GM19452 (cell line): ENCODE data around the gene ADPRHL1.
"Not testable (repeated sequence)": the region's sequence is repeated elsewhere in the genome, so short reads cannot be mapped to it uniquely, and the experiment has no call there.

Experiments
- ATAC-seq: cut with Tn5 transposase; IDR thresholded peaks from one replicate; pipeline ENCODE4 v1.9.1; 2021; ENCODE audit not compliant: unreplicated experiment

The ADPRHL1 gene

DNA sequence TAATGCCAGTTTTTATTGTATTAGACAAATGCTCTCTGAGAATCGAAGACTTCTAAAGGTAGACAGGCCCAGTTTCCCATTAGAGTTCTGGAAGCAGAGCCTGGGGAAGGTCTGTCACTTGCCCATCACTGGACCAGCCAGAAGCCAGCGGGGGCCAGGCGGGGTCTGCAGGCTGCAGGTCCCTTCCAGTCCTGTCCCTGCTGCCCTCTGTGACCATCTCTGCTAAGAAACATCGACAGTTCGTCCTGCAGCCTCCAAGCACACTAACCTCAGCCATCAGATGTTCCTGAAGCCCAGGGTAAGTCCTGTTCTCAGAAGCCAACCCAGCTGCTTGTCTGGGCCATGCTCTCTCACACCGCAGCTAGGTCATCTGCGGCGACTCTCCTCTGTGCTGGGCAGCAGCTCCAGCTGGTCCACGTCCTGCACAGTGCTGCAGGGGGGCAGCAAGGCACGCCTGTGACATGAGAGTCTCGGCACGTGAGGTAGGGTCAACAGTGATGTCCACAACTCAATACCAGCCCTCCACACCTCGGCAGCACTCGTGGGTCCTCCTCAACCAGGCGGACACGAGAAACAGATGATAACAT, 2.9 kb upstream of the ADPRHL1 start:
- no peak for ATAC-seq

DNA sequence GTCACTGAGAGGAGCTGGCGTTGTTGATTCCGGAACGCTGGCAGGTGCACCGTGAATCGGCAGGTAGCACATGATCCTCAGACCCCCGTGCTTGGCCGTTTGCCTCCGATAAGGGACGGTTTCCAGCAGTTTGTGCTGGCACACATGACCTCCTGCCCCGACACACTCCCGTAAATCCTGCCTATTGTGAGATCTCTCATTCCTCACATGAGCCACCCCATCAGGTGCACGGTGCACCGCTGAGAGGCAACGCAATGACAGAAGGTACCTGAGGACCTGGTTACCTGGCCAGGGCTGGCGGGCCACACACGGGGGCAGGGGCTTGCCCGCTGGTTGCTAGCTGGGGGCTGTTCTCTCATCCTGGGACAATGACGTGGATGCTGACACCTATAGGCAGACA, 2.1 kb upstream of the ADPRHL1 start:
- no peak for ATAC-seq

DNA sequence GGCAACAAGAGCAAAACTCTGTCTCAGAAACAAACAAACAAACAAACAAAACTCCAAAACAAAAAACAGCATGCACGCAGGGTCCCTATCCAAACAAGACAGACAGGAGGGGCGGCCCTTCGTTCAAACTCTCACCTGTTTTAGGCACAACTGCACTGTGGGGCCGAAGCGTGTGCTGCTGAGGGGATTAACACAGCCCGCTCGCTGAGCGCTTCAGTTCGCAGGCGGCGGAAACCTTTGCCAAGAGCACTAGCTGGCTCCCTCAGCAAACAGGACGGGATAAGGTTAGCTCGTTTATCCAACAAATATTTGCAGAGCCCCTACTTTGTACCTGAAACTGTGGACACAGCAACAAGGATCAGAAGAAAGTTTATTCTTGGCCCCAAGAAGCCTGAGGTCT, 1.6 kb upstream of the ADPRHL1 start:
- ATAC-seq, result no peak

- ATAC-seq, result no peak
Observed at GRCh38 chr13:113452466-113452865, 822 bp downstream of the ADPRHL1 start.

- ATAC-seq, result no peak
Observed at GRCh38 chr13:113451951-113452421, 1.3 kb downstream of the ADPRHL1 start.

DNA sequence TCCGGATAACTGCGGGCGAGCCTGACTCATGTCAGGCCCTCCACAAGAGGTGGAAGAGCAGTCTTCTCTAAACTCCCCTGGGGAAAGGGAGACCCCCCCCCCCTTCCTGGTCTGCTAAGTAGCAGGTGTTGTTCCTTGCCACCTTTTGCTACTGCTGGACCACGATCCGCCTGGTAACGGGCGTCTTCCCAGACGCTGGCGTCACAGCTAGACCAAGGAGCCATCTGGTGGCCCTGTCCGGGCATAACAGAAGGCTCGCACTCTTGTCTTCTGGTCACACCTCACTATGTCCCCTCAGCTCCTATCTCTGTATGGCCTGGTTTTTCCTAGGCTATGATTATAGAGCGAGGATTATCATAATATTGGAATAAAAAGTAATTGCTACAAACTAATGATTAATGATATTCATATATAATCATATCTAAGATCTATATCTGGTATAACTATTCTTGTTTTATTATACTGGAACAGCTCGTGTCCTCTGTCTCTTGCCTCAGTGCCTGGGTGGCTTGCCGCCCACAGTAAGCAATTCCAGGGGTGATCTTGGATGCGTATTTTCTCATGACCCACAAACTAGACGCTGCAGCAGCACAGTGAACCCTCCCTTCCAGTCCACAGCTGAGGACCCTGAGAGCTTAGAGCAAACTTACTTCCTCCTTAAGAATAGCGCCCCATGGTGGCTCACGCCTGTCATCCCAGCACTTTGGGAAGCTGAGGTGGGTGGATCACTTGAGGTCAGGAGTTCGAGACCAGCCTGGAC, 2.2 kb downstream of the ADPRHL1 start:
- ATAC-seq, result not testable (repeated sequence)

- not testable (repeated sequence) for ATAC-seq
Observed at GRCh38 chr13:113450348-113450744, 2.9 kb downstream of the ADPRHL1 start.

- no peak for ATAC-seq
Observed at GRCh38 chr13:113449693-113450347, 3.5 kb downstream of the ADPRHL1 start.

DNA sequence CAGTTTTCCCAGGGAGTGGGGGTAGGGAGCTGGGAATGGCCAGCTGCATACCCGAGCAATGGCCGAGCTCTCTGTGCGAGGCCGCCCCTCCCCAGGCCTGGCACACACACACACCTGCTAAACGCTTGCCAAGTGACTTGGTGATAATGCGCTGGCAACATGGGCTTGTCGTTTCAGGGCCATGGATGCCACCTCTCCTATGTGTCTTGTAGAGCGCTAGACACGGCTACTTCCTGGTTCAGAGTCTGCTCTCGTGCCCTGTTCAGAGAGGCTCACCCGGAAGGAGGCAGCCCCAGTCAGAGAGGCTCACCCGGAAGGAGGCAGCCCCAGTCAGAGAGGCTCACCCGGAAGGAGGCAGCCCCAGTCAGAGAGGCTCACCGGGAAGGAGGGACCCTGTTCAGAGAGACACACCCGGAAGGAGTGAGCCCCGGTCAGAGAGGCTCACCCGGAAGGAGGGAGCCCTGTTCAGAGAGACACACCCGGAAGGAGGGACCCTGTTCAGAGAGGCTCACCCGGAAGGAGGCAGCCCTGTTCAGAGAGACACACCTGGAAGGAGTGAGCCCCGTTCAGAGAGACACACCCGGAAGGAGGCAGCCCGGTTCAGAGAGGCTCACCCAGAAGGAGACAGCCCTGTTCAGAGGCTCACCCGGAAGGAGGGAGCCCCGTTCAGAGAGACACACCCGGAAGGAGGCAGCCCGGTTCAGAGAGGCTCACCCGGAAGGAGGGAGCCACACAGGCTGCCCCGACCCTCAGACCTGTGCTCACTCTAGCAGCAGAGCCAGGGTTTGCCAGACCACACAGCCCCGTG, 4.2 kb downstream of the ADPRHL1 start:
- no peak for ATAC-seq

DNA sequence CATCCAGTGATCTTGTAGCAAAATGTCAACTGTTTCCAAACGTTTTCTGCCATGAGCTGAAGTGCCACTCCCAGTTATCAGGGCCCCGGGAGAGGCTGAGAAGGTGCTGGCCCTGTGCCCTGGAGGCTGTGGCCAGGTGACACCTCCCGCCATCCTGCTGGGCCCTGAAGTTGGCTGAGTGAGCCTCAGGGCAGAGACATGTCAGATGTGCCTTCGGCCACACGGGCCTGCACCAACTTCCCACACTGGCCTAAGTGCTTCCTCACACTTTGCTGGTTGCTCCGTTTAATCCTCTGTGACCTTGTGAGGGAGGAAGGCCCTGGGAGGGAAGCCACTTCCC, 4.8 kb downstream of the ADPRHL1 start:
- ATAC-seq, result no peak

DNA sequence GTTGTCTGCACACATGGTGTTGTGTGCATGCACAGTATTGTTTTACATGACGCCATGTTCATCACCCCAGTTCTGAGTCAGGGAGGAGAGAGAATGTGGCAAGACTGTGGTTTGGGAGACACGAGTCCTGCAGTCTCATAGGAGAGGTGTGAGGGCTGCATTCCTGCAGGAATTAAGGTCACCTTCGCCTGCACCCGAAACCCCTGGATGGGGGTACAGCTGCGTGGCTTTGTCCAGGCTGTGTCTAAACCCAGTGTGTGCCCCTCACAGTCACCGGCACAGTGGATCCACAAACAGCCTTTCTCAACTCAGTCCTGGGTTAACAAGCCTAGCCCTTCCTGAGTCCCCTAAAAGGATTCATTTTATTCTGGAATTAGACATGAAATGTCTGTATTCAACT, 5.7 kb downstream of the ADPRHL1 start:
- ATAC-seq, result no peak

DNA sequence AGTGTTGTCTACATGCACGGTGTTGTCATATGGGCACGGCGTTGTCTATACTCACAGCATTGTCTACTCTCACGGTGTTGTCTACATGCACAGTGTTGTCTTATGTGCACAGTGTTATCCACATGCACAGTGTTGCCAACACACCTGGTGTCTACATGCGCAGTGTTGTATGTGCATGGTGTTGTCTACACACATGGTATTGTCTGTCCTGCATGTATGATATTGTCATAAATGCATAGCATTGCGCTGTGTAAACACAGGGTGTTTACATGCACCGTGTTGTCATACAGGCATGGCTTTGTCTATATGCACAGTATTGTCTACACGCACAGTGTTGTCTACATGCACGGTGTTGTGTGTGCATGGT, 6.8 kb downstream of the ADPRHL1 start:
- no peak for ATAC-seq

- ATAC-seq, result no peak
Observed at GRCh38 chr13:113445791-113446487, 7.3 kb downstream of the ADPRHL1 start.

- no peak for ATAC-seq
Observed at GRCh38 chr13:113443991-113444390, 9.3 kb downstream of the ADPRHL1 start.

DNA sequence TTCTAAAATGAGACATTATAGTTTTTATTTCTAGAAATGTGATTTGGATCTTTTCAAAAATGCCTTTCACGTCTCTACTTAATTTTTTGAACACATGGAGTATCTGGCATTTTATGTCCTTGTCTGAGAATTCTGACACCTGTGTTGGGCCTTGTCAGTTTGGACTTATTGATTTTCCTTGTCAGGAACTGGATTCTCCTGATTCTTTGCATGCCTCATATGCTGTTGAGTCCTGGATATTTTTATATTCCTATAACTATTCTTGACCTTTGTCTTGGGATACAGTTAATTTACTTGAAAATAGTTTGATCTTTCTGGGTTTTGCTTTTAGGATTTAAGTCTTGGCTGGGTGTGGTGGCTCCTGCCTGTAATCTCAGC, 10.3 kb downstream of the ADPRHL1 start:
- ATAC-seq, result no peak

GRCh38 chr13:113442354-113442984, 10.8 kb downstream of the ADPRHL1 start:
- ATAC-seq, result no peak

DNA sequence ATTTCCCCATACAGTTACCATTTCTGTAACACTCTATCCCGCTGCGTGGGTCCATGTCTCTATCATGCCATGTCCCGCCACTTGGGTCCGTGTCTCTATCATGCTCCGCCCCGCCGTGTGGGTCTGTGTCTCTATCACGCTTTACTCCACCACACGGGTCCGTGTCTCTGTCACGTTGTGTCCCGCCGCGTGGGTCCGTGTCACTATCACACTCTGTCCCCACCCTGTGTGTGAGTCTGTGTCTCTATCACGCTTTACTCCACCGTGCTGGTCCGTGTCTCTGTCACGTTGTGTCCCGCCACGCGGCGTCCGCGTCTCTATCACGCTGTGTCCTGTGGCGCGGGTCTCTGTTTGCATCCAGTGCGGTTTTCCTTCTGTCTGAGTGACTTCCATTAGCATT, 11.6 kb downstream of the ADPRHL1 start:
- no peak for ATAC-seq

DNA sequence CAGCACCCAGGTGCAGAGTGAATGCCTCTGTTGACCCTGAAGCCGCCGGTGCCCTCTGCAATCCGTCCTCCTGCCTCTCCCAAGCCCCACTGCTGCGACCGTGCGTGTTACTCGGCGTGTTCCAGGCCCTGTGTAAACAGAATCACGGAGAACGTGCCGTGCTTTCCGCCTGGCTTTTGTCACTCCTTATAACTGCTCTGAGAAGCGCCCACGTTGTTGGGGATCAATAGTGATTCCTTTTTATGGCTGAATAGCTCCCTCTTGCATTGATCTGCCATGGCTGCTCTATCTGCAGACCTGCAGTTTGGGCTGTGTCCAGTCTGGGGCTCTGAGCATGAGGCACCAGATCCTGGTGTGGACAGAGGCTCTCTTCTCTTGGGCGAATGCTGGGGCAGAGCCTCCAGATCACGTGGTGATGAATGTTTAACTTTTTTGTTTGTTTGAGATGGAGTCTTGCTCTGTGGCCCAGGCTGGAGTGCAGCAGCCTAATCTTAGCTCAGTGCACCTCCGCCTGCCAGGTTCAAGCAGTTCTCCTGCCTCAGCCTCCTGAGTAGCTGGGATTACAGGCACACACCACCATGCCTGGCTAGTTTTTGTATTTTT, 15.8 kb downstream of the ADPRHL1 start:
- no peak for ATAC-seq

- not testable (repeated sequence) for ATAC-seq
Observed at GRCh38 chr13:113436866-113437265, 16.4 kb downstream of the ADPRHL1 start.

DNA sequence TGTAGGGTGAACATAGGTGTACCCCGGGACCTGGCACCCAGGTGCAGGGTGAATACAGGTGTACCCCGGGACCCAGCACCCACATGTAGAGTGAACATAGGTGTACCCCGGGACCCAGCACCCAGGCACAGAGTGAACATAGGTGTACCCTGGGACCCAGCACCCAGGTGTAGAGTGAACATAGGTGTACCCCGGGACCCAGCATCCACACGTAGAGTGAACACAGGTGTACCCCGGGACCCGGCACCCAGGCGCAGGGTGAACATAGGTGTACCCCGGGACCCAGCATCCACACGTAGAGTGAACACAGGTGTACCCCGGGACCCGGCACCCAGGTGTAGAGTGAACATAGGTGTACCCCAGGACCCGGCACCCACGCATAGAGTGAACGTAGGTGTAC, 17.4 kb downstream of the ADPRHL1 start:
- not testable (repeated sequence) for ATAC-seq
